Lower lobe of right lung (tissue), 2 donors: ENCODE data around the gene H19. TPM values are rescaled to one million over a fixed set of nuclear protein-coding genes. Genes with fewer than 3 reads are reported as not detected.

ENCODE experiments used
- ATAC-seq, 2 donors: fragments of 200-7000 bp; cut with Tn5 transposase; one replicate each; pipeline ENCODE4 v1.9.1; 2020 to 2022; ENCODE audit warnings: mild to moderate bottlenecking in 2 of 2, moderate library complexity in 2 of 2
- DNase-seq: peaks from one replicate; pipeline ENCODE4 v3.0.0-alpha.2; 2020
- H3K27ac ChIP-seq: fragments of 200-600 bp; one replicate; pipeline ENCODE4 v1.8.0; 2022
- H3K27me3 ChIP-seq: fragments of 200-600 bp; one replicate; pipeline ENCODE4 v1.8.0; 2022; ENCODE audit warnings: low read depth
- H3K36me3 ChIP-seq: fragments of 200-600 bp; one replicate; pipeline ENCODE4 v1.8.0; 2022; ENCODE audit warnings: mild to moderate bottlenecking
- H3K4me1 ChIP-seq: fragments of 200-600 bp; one replicate; pipeline ENCODE4 v1.8.0; 2022
- H3K4me3 ChIP-seq: fragments of 200-600 bp; one replicate; pipeline ENCODE4 v1.8.0; 2022; ENCODE audit warnings: mild to moderate bottlenecking
- H3K9me3 ChIP-seq: fragments of 200-600 bp; one replicate; pipeline ENCODE4 v1.8.0; 2022
- intact Hi-C: fragments of 100-400 bp; cut with DNase I; formaldehyde crosslinking; loops from one replicate; pipeline ENCODE4 v1.11.0; 2022
- total RNA-seq: library from RNA; stranded (reverse); fragmentation: NEBNext Ultra II Directional; extraction: Animal tissue kit (Norgen Biotek cat#: 25700); gene quantifications from one replicate; pipeline ENCODE4 v1.2.1, GENCODE V29; 2021
- TF ChIP-seq, protein P1 (sequence below): fragments of 200-600 bp; IDR thresholded peaks from one replicate; pipeline ENCODE4 v1.8.0; 2022; ENCODE audit warnings: antibody characterized with exemption, mild to moderate bottlenecking
- donor health status: DM: no; HTN: yes; CAD: no; lungs with severe emphysema.

Gene H19
- total RNA-seq, 1 donor from 2014 or later = 87.6 TPM

DNA sequence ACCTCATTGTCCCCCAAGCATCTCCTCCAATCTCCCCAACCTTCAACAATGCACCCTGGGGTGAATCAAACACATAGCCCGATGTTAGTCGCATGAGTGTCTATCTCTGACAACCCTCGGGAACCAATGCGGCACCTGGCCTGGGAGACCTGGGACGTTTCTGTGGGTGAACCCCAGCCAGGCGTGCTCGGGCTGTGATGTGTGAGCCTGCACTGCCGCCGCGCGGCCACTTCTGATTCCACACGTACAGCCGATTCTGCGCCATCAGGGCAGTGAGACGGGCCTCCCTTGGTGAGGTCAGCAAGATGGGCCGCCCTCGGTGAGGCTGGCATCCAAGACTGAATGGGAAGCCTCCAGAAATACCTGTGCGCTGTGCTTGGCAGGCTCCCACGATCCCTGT, 5.2 kb upstream of the H19 start:
- TF ChIP-seq, protein P1, sequence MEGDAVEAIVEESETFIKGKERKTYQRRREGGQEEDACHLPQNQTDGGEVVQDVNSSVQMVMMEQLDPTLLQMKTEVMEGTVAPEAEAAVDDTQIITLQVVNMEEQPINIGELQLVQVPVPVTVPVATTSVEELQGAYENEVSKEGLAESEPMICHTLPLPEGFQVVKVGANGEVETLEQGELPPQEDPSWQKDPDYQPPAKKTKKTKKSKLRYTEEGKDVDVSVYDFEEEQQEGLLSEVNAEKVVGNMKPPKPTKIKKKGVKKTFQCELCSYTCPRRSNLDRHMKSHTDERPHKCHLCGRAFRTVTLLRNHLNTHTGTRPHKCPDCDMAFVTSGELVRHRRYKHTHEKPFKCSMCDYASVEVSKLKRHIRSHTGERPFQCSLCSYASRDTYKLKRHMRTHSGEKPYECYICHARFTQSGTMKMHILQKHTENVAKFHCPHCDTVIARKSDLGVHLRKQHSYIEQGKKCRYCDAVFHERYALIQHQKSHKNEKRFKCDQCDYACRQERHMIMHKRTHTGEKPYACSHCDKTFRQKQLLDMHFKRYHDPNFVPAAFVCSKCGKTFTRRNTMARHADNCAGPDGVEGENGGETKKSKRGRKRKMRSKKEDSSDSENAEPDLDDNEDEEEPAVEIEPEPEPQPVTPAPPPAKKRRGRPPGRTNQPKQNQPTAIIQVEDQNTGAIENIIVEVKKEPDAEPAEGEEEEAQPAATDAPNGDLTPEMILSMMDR = no peak
- DNase-seq = no peak
- no peak overlapping the region for H3K27ac ChIP-seq
- H3K9me3 ChIP-seq = no peaks in the 10 kb centered on the region
- H3K27me3 ChIP-seq = no peaks in the 10 kb centered on the region
- no peaks in the 10 kb centered on the region for H3K4me1 ChIP-seq
- intact Hi-C loops = no loop called here
- H3K4me3 ChIP-seq = no peak overlapping the region
- no peaks in the 10 kb centered on the region for H3K36me3 ChIP-seq
- peak; percentile 63 to 64 for ATAC-seq

DNA sequence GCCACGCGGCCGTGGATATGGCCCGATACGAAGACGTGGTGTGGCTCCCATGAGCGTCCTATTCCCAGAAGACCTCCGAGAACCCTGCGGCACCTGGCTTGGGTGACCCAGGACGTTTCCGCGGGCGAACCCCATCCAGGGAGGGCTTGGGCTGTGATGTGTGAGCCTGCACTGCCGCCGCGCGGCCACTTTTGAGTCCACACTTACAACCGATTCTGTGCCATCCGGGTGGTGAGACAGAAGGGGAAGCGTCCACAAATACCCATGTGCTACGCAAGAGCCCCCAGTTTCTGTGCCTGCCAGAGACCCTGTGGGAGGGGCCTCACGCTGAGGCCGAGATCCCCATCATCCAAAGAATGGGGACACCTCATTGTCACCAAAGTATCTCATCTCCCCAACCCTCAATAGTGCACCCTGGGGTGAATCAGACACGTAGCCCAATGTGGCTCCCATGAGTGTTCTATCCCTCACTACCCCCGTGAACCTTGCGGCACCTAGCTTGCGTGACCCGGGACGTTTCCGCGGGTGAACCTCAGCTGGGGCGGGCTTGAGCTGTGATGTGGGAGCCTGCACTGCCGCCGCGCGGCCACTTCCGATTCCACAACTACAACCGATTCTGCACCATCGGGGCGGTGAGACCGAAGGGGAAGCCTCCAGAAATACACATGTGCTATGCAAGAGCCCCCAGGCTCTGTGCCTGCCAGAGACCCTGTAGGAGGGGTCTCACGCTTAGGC, 4.6 kb upstream of the H19 start:
- intact Hi-C loops = no loop called here

DNA sequence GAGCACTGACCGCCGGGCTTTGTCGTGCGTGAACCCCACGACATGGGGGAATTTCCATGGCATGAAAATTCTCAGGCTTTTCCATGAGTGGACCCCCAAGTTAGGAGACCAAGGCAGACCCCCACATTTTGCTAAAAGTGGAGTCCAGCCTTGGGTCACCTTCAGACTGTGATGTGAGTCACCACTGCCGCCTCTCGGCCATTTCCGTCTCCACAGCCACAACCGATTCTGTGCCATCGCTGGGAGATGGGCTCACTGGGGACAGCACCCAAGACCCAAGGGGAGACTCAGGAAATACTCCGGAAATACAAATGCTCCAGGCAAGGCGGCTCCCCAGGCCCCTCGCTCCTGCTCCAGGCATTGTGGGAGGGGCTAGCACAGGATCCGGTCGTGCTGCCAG, 1.2 kb upstream of the H19 start:
- TF ChIP-seq, protein P1 = no peak
- H3K36me3 ChIP-seq = no peaks in the 10 kb centered on the region
- no peaks in the 10 kb centered on the region for H3K9me3 ChIP-seq
- ATAC-seq = peak in 1 of 2 donors; percentile 42
- no peaks in the 10 kb centered on the region for H3K4me1 ChIP-seq
- no peak overlapping the region for H3K4me3 ChIP-seq
- DNase-seq = no peak
- no peak overlapping the region for H3K27ac ChIP-seq
- no peaks in the 10 kb centered on the region for H3K27me3 ChIP-seq
- intact Hi-C loops = no loop called here

More for the DNA sequence above, 4.6 kb upstream of the H19 start:
- Histone ChIP-seq H3K4me1 (no peaks in the 10 kb centered on the region), H3K9me3 (no peaks in the 10 kb centered on the region), H3K36me3 (no peaks in the 10 kb centered on the region), H3K4me3 (no peak overlapping the region), H3K27me3 (no peaks in the 10 kb centered on the region), H3K27ac (no peak overlapping the region)
- DNase-seq (no peak), ATAC-seq (peak; percentile 42 to 55)
- TF ChIP-seq, protein P1 = no peak

DNA sequence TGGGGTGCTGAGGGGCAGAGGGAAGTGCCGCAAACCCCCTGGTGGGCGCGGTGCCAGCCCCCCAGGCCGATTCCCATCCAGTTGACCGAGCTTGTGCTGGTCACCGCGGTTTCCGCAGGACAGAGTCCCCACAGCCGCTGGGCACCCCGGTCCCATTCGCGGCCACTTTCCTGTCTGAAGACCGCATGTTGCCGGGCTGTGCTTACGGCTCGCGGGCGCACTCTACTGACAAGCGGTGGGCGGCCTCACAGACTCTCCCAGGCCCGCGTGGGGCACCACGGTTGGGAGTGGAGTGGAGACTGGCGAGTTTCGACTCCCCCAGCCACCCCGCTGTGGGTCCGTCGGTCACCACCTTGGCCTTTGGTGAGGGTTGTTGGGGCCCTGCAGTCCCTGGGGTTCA, 648 bp upstream of the H19 start:
- no peaks in the 10 kb centered on the region for H3K9me3 ChIP-seq
- H3K4me3 ChIP-seq = no peak overlapping the region
- no peak overlapping the region for H3K27ac ChIP-seq
- TF ChIP-seq, protein P1 = no peak
- no peaks in the 10 kb centered on the region for H3K27me3 ChIP-seq
- ATAC-seq = peak; percentile 65 to 73
- no peaks in the 10 kb centered on the region for H3K4me1 ChIP-seq
- DNase-seq = no peak
- intact Hi-C loops = no loop called here
- H3K36me3 ChIP-seq = no peaks in the 10 kb centered on the region

DNA sequence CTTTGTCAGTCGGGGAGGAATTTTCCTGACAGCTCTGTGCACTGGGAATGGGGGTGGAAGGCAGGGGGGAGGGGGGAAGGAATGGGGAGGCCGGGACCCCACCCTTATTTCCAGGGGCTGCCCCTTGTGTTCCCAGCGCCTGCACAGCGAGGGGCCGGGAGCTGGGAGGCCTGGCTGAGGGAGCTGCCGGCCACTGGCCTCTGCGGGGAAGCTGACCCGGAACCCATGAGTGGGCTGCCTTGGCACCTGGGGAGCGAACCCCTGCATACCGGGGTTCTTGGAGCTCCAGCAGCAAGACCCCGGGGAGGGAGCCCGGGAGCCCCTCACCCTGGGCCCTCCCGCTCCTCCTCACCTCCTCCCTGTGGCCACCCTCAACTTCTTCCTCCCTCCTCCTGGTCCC, 3.5 kb downstream of the H19 start:
- intact Hi-C loops = no loop called here

More for the DNA sequence above, 3.5 kb downstream of the H19 start:
- Histone ChIP-seq H3K36me3 (no peaks in the 10 kb centered on the region), H3K9me3 (no peaks in the 10 kb centered on the region), H3K27me3 (no peaks in the 10 kb centered on the region), H3K4me3 (no peak overlapping the region), H3K27ac (no peak overlapping the region), H3K4me1 (no peaks in the 10 kb centered on the region)
- DNase-seq (no peak), ATAC-seq (no peak)
- TF ChIP-seq, protein P1 = no peak
